ENCODE data around the gene MAML1.

DNA sequence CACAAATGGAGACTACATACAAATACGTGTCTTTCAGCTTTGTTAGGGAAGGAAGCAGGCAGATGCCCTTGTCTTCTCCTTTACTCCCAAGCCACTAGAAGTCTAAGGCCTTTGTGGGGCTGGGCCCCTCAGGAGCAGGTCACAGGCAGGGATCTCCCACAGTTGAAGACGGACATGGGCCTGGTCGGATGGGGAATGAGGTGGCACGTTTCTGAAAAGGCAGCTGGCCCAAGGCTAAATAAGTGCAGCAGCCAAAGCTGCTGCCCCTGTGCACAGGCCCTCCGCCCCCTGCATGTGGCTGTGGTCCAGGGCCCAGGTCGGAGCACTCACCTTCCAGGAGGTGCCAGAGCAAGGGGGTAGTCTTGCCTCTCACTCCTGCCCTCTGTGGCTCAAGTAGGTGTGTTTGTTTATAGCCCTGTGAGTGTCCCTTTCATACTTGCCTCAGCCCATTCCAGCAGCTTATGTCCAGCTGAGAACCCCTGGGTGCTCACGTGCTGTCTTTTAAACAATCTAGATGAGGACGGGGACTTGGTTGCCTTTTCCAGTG, 89.9 kb downstream of the MAML1 start:
- TF ChIP-seq, protein P1, sequence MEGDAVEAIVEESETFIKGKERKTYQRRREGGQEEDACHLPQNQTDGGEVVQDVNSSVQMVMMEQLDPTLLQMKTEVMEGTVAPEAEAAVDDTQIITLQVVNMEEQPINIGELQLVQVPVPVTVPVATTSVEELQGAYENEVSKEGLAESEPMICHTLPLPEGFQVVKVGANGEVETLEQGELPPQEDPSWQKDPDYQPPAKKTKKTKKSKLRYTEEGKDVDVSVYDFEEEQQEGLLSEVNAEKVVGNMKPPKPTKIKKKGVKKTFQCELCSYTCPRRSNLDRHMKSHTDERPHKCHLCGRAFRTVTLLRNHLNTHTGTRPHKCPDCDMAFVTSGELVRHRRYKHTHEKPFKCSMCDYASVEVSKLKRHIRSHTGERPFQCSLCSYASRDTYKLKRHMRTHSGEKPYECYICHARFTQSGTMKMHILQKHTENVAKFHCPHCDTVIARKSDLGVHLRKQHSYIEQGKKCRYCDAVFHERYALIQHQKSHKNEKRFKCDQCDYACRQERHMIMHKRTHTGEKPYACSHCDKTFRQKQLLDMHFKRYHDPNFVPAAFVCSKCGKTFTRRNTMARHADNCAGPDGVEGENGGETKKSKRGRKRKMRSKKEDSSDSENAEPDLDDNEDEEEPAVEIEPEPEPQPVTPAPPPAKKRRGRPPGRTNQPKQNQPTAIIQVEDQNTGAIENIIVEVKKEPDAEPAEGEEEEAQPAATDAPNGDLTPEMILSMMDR (IDR thresholded peaks at IDR 0.05): no peak
- TF ChIP-seq POLR2A (IDR thresholded peaks at IDR 0.05): no peak
- TF ChIP-seq EP300 (IDR thresholded peaks at IDR 0.05): no peak
